GM19035 (cell line): ENCODE measurements around the gene DGKZ.

Experiments
- ATAC-seq: cut with Tn5 transposase; IDR thresholded peaks from one replicate; pipeline ENCODE4 v1.9.1; 2021; ENCODE audit not compliant: unreplicated experiment

DGKZ gene

DNA sequence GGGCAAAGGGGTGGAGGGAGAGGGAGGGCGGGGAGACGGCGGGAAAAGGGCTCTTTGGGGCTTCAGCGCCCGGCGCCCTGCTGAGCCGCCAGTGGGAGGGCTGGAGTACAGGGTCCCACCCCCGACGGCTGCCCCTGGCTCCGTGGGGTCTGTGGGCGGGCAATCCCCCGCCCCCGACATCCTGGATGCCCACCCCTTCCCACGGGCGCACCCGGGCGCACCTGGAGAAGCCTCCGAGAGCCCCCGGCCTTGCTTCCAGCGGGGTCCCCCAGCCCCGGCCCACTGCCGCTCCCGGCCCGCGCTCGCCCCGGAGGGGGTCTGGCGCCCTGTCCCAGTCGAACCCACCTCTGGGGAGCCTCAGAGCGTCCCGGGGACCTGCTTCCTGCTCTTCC is 43.9 kb downstream of the DGKZ start:
- ATAC-seq: no peak

- no peak for ATAC-seq
Measured at GRCh38 chr11:46391578-46392420, 44.5 kb downstream of the DGKZ start, which contains the start of gene CHRM4. Gene CHRM4, minus strand, starts transcription at chr11:46391776. Its CDS starts 5,219 bp downstream, at chr11:46386557.

DNA sequence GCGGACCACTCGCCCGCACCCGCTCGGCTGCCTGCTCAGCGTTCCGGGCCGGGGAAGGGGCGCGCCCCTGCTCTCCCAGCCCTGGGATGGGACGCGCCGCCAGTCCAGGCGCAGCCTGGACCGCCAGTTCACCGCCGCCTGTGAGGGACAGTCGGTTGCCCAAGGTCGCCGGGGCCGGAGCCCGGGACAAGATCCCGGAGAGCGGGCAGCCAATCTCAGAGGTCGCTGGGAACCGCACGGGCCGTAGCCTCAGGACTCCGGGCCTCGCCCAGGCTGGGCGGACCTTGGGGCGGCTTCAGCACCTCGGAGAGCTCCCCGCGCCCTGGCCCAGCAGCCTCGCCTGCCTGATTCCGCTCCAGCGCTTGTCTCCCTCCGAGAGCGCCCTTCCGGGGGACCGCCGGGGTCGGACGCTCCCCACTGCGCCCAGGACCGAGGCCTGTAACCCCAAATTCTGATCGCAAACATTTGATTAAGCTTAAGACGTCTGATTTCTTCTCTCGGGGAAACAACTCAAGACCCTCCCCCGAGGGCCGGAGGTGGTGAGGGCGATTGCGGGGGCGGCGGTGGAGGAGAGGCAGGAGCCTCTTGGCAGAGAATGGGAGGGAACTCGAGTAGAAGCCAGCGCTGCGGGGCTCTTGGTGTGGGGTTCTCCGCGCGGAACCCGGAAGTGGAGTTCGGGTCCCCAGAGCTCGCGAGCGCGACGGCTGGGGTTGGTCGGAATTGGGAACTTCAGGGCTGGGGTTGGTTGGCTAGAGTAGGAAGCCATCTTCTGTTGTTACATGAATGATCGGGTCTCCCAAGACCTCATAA is 45.4 kb downstream of the DGKZ start:
- ATAC-seq: peak; percentile 69

DNA sequence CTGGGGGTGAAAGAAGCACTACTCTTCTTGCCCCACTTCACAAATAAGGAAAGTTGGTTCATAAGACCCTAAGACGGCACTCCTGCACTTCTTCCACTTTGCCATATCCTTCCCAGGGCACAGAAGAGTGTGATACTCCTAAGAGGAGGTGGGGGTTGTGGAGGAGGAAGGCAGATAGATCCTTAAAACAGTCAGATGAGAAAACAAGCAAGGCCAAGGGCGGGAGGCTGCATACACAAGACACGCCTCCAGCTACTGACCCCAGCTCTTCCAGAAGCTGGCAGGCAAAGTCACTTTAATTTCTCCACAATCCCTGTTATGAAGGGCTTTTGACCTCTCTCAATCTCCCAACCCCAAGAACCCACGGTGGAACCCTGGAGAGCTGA is 46.0 kb downstream of the DGKZ start:
- ATAC-seq: no peak

- no peak for ATAC-seq
Measured at GRCh38 chr11:46393759-46394158, 46.5 kb downstream of the DGKZ start.

- ATAC-seq: no peak
Measured at GRCh38 chr11:46397526-46397925, 50.3 kb downstream of the DGKZ start.

GRCh38 chr11:46402957-46403902 is 56.0 kb downstream of the DGKZ start:
- no peak for ATAC-seq

- no peak for ATAC-seq
Measured at GRCh38 chr11:46404476-46405017, 57.3 kb downstream of the DGKZ start.

DNA sequence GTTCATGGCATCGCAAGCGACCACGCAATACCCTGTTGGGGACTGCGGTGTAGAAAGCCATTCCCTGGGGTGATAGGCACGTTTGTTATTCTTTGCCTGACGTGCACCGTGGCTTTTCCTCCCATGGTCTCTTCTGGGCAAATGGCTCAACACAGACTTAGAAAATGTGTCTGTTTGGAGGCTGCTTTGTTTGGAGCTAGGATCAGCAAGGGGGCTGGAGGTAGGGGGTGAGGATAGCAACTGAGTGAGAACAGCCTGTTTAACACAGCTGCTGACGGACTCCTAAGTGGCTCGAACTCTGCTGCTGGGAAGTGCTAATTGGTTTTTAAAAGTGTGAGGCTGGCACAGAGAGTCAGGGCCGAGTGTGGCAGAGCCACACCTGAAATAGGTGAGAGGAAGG is 60.4 kb downstream of the DGKZ start:
- no peak for ATAC-seq

- no peak for ATAC-seq
Measured at GRCh38 chr11:46408407-46408986, 61.2 kb downstream of the DGKZ start.

GRCh38 chr11:46410021-46410420 is 62.8 kb downstream of the DGKZ start:
- no peak for ATAC-seq

- ATAC-seq: no peak
Measured at GRCh38 chr11:46413760-46414465, 66.7 kb downstream of the DGKZ start.

GRCh38 chr11:46414466-46414796 is 67.2 kb downstream of the DGKZ start:
- ATAC-seq: no peak

DNA sequence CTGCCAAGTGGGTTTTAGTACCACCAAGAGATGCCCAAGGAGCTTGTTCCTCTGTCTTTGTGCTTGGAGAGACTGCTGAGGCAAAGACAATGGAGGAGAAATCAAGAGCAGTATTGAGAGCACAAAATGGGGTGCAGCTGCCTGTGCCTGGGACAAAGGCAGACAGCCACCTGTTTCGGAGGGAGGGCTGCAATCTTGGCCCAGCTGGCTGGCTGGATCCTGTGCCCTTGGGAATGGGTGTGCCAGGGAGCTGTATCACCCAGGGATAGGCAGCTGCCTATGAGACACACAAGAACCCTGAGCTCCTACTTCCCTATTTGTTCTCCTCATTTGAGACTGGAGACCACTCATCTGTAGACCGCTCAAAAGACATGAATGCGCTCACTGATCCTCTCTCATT is 67.6 kb downstream of the DGKZ start:
- ATAC-seq: no peak

GRCh38 chr11:46417711-46418110 is 70.4 kb downstream of the DGKZ start:
- no peak for ATAC-seq

- ATAC-seq: no peak
Measured at GRCh38 chr11:46418751-46419150, 71.5 kb downstream of the DGKZ start.

GRCh38 chr11:46420513-46420912 is 73.2 kb downstream of the DGKZ start:
- ATAC-seq: no peak

DNA sequence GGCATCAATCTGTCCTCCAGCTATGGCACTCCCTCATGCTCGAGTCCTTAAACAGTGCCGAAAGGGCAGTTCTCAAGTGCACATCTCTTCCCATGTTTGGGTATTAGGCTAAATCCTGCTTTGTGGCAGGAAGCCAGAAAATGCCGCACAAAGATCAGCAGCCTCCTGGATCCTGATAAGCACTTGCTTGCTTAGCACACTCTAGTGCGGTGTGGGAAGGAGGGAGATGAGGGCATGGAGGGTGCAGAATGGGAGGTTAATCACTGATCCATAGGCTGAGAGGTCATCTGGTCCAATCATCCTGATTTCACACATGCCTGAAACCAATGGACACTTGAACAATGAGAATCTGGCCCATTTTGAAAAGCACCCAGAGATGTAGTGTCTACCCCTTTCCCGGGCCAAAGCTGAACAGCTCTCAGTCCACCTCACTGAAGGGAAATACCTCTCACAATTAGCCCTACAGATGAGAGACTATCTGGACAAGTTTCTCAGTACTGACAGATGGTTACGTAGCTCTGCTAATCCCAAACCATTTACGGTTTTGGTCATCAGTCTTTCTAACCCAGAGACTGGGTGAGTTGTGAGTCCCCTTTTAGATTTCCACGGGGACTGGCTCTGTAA is 74.1 kb downstream of the DGKZ start:
- ATAC-seq: no peak

DNA sequence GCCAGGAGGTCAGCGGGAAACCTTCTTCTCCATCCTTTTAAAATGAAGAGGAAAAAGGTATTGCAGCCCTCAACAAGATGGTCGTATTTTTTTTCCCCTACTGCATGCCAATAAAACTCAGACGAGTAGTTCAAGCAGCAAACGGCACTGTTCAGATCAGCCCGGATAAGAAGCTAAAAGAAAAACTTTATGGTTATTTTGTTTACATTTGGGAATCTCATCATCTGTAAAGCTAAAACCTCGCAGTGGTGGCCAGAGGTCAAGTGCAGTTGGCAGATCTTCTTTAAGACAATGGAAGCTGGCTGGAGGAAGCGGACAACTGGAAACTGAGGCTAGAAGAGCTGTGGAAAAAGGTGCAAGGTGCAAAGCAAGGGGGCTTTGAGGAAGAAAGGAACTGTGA is 75.3 kb downstream of the DGKZ start:
- ATAC-seq: no peak
